Smooth muscle cell (in vitro differentiated cells): Measurements from ENCODE around the gene ADGRB2. TPM values are rescaled to one million over a fixed set of nuclear protein-coding genes. Genes with fewer than 3 reads are reported as not detected.

Source experiments
- DNase-seq: peaks from one replicate; lab custom pipeline; 2025; ENCODE audit not compliant: unreplicated experiment; lab: John Stamatoyannopoulos, UW
- H2AFZ ChIP-seq: fragments of 200-600 bp; sonication (generic); 2 replicates; pipeline ENCODE4 v1.6.0; 2016; ENCODE audit warnings: antibody characterized with exemption, low read depth, mild to moderate bottlenecking
- H3F3A ChIP-seq: fragments of 200-600 bp; sonication (generic); 2 replicates; pipeline ENCODE4 v1.6.0; 2017; ENCODE audit warnings: antibody characterized with exemption, low read depth
- H3K27ac ChIP-seq: fragments of 200-600 bp; sonication (generic); 2 replicates; pipeline ENCODE4 v1.5.1; 2016; ENCODE audit warnings: low read depth, mild to moderate bottlenecking
- H3K27me3 ChIP-seq: fragments of 200-600 bp; sonication (generic); 2 replicates; pipeline ENCODE4 v1.6.1; 2016; ENCODE audit warnings: low read depth, mild to moderate bottlenecking
- H3K36me3 ChIP-seq: fragments of 200-600 bp; sonication (generic); 2 replicates; pipeline ENCODE4 v1.5.1; 2016; ENCODE audit warnings: low read depth
- H3K4me1 ChIP-seq: fragments of 200-600 bp; sonication (generic); 2 replicates; pipeline ENCODE4 v1.5.1; 2016; ENCODE audit warnings: low read depth
- H3K4me2 ChIP-seq: fragments of 200-600 bp; sonication (generic); 2 replicates; pipeline ENCODE4 v1.6.0; 2016; ENCODE audit warnings: mild to moderate bottlenecking
- H3K4me3 ChIP-seq: fragments of 200-600 bp; sonication (generic); 2 replicates; pipeline ENCODE4 v1.5.1; 2016; ENCODE audit warnings: mild to moderate bottlenecking
- H3K79me2 ChIP-seq: fragments of 200-600 bp; sonication (generic); 2 replicates; pipeline ENCODE4 v1.6.0; 2016; ENCODE audit warnings: low read depth, mild to moderate bottlenecking
- H3K9ac ChIP-seq: fragments of 200-600 bp; sonication (generic); 2 replicates; pipeline ENCODE4 v1.6.0; 2016; ENCODE audit warnings: low read depth
- H3K9me3 ChIP-seq: fragments of 200-600 bp; sonication (generic); replicated peaks from 2 replicates; pipeline ENCODE4 v1.5.1; 2016; ENCODE audit warnings: low read depth
- H4K20me1 ChIP-seq: fragments of 200-600 bp; sonication (generic); 2 replicates; pipeline ENCODE4 v1.6.0; 2016; ENCODE audit warnings: low read depth
- WGBS: methylation state at CpG from one replicate; pipeline ENCODE4 v1.1.7; 2016; ENCODE audit warnings: low lambda C conversion rate; 5-methylcytosine and 5-hydroxymethylcytosine counted together
- polyA plus RNA-seq: library from polyadenylated mRNA; unstranded; fragments of >200 nt; fragmentation: Nextera tagmentation; extraction: Ambion mirVana; gene quantifications from 2 replicates; pipeline ENCODE4 v1.2.1, GENCODE V29; 2016
- total RNA-seq: library from RNA; depleted of rRNA; stranded (reverse); fragments of >200 nt; gene quantifications from 2 replicates; pipeline ENCODE4 v1.2.3, GENCODE V29; 2014
- TF ChIP-seq, protein P1 (sequence below): fragments of 200-600 bp; sonication (generic); IDR thresholded peaks from 2 replicates; pipeline ENCODE4 v1.5.1; 2017; ENCODE audit warnings: borderline replicate concordance, mild to moderate bottlenecking, antibody characterized with exemption; ENCODE audit not compliant: insufficient read depth, poor library complexity, severe bottlenecking

Gene ADGRB2
- total and polyA plus RNA-seq, 2 experiments from 2014 or later: 8.8 to 9.4 TPM

DNA sequence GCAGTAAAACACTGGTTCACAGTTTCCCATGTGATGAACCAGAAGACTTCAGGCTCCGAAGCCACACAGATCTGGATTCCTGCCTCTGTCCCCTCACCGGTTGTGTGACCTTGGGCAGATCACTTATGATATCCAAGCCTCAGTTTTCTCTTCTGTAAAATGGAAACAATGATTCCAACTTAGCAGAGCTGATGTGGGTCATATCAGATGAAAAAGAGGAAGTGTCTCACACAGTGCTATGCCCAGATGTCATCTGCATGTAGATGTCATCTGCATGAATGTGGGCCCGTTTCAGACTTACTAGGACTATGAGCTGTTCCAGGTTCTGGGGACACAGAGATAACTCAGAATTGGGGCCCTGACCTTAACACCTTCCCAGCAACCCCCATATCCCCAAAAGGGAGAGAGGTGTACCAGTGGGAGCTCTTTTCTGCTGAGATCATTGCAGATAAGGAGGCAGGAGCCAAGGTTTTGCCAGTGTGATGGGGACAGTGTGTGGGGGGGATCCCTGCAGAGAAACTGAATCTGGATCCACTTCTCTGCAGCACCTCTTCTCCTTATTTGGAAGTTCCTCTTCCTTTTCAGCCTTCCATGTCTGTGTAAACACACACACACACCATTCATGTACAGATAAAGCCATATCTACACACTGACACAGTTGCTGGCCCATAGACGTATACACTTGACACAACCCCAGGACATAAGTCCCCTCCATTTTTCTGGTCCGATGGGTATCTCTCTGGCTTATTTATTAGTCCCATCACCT, 5.0 kb upstream of the ADGRB2 start:
- 74% methylated on average over 5 of the region's 5 CpGs for WGBS
- DNase-seq: no peak
- no peak overlapping the region for H3K9ac ChIP-seq
- peaks cover 26% of the 10 kb centered on the region for H3K27me3 ChIP-seq
- H3K36me3 ChIP-seq: no peaks in the 10 kb centered on the region
- no peak overlapping the region for H3K4me3 ChIP-seq
- H3K9me3 ChIP-seq: no peaks in the 10 kb centered on the region
- no peak overlapping the region for H3K4me2 ChIP-seq
- H2AFZ ChIP-seq: no peak overlapping the region
- no peaks in the 10 kb centered on the region for H3K79me2 ChIP-seq
- TF ChIP-seq, protein P1, sequence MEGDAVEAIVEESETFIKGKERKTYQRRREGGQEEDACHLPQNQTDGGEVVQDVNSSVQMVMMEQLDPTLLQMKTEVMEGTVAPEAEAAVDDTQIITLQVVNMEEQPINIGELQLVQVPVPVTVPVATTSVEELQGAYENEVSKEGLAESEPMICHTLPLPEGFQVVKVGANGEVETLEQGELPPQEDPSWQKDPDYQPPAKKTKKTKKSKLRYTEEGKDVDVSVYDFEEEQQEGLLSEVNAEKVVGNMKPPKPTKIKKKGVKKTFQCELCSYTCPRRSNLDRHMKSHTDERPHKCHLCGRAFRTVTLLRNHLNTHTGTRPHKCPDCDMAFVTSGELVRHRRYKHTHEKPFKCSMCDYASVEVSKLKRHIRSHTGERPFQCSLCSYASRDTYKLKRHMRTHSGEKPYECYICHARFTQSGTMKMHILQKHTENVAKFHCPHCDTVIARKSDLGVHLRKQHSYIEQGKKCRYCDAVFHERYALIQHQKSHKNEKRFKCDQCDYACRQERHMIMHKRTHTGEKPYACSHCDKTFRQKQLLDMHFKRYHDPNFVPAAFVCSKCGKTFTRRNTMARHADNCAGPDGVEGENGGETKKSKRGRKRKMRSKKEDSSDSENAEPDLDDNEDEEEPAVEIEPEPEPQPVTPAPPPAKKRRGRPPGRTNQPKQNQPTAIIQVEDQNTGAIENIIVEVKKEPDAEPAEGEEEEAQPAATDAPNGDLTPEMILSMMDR: no peak
- peaks cover 27% of the 10 kb centered on the region for H3K4me1 ChIP-seq
- H3K27ac ChIP-seq: no peak overlapping the region
- H3F3A ChIP-seq: no peaks in the 10 kb centered on the region
- H4K20me1 ChIP-seq: no peaks in the 10 kb centered on the region

DNA sequence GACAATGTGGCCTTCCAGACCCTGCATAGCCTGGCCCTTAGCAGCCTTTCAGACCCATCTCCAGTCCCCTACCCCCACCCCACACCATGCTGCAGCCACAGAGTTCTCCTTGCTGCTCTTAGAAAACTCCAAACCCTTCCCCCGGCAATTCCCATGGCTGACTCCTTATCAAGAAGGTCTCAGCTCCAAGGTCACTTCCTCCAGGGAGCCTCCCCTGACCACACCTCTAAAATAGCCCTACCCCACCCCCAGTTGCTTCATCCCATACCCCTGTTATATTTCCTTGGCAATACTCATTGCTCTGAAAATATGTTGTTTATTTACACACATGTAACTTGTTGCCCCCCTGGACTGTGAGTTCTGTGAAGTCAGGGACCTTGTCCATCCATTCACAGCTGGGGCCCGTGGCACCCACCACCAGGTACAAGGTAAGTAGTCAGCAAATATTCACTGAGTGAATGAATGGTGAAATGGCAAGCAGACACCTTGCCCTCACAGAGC, 4.3 kb upstream of the ADGRB2 start:
- no peaks in the 10 kb centered on the region for H3K79me2 ChIP-seq
- no peaks in the 10 kb centered on the region for H3K36me3 ChIP-seq
- 69% methylated on average over 2 of the region's 2 CpGs for WGBS
- peaks cover 27% of the 10 kb centered on the region for H3K4me1 ChIP-seq
- peaks cover 20% of the 10 kb centered on the region for H3K27me3 ChIP-seq
- H3K4me2 ChIP-seq: no peak overlapping the region
- H2AFZ ChIP-seq: no peak overlapping the region
- H3K9me3 ChIP-seq: no peaks in the 10 kb centered on the region
- TF ChIP-seq, protein P1: no peak
- DNase-seq: no peak
- H3K4me3 ChIP-seq: no peak overlapping the region
- no peaks in the 10 kb centered on the region for H4K20me1 ChIP-seq
- no peak overlapping the region for H3K27ac ChIP-seq
- no peaks in the 10 kb centered on the region for H3F3A ChIP-seq
- H3K9ac ChIP-seq: no peak overlapping the region

DNA sequence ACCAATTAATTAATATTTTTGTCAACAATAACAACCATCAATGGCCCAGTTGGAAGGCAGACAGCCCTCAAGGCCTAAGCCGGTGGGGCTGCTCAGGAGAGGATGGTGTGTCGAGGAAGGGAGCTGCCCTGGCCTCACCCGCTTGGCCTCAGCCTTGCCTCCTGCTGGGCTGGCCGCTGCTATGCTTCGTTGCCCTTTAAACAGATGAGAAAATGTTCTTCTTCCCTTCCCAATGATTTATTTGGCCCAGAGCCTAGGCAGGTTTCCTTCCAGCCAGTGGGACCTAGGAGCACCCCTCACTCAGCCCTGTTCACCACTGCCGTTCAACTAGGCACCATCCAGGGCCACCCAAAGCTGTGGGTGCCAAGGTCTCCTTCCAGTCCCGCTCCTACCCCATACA, 3.1 kb upstream of the ADGRB2 start:
- no peak for DNase-seq
- TF ChIP-seq, protein P1: no peak
- Histone ChIP-seq H3K4me2 (no peak overlapping the region), H3K27ac (no peak overlapping the region), H3K9me3 (no peaks in the 10 kb centered on the region), H3K4me1 (peaks cover 23% of the 10 kb centered on the region), H2AFZ (no peak overlapping the region), H3K36me3 (no peaks in the 10 kb centered on the region), H3F3A (peaks cover 1% of the 10 kb centered on the region), H3K4me3 (no peak overlapping the region), H3K79me2 (no peaks in the 10 kb centered on the region), H3K27me3 (peaks cover 7% of the 10 kb centered on the region), H4K20me1 (no peaks in the 10 kb centered on the region), H3K9ac (no peak overlapping the region)
- WGBS: 85% methylated on average over 7 of the region's 7 CpGs

DNA sequence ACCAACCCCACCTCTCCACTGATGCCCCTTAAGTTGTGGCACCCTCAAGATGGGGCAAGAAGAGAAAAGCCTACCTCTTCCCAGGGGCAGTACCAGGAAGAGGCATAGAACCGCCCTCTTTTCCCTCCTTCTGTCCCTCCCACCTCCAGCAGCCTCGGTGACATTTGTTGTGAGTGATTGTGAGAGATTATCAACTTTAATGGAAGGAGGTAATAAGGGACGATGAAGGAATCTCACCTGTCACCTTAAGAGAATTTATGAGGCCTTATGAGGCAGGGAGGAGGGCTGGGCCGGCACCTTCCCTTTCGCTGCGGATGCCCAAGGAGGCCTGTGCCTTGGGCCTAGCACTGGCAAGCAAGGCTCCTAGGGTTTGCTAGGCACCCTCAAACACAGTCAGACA, 1.4 kb upstream of the ADGRB2 start:
- WGBS: 76% methylated on average over 6 of the region's 6 CpGs
- H3K36me3 ChIP-seq: no peaks in the 10 kb centered on the region
- H3K79me2 ChIP-seq: no peaks in the 10 kb centered on the region
- DNase-seq: no peak
- no peak overlapping the region for H3K4me2 ChIP-seq
- no peak overlapping the region for H3K27ac ChIP-seq
- H3K4me1 ChIP-seq: peaks cover 28% of the 10 kb centered on the region
- TF ChIP-seq, protein P1: no peak
- no peaks in the 10 kb centered on the region for H3K9me3 ChIP-seq
- no peaks in the 10 kb centered on the region for H4K20me1 ChIP-seq
- H2AFZ ChIP-seq: no peak overlapping the region
- no peak overlapping the region for H3K9ac ChIP-seq
- H3K4me3 ChIP-seq: no peak overlapping the region
- H3K27me3 ChIP-seq: no peaks in the 10 kb centered on the region
- H3F3A ChIP-seq: peaks cover 3% of the 10 kb centered on the region
